Adrenal gland (tissue), 5 donors: ENCODE measurements around the gene DUSP1.

Experiments used
- POLR2A ChIP-seq, 2 donors: fragments of 450-650 bp; IDR thresholded peaks; one replicate each; pipeline ENCODE4 v1.6.1; 2017; ENCODE audit warnings: antibody characterized with exemption in 2 of 2, mild to moderate bottlenecking in 2 of 2, moderate library complexity in 1 of 2
- TF ChIP-seq, protein P1 (sequence below), 6 experiments: fragments of 450-650 bp in 4 of 6; fragments of 200-600 bp in 2 of 6; sonication (generic) in 1 of 6; IDR thresholded peaks; 1 replicate in 5 of 6; 2 replicates in 1 of 6; pipeline versions ENCODE4 v1.5.1 to v1.8.0; 2016 to 2021; ENCODE audit warnings: antibody characterized with exemption in 6 of 6, mild to moderate bottlenecking in 2 of 6, moderate library complexity in 1 of 6
- donor health status: DM: no; HTN: no; CAD: no.

DNA sequence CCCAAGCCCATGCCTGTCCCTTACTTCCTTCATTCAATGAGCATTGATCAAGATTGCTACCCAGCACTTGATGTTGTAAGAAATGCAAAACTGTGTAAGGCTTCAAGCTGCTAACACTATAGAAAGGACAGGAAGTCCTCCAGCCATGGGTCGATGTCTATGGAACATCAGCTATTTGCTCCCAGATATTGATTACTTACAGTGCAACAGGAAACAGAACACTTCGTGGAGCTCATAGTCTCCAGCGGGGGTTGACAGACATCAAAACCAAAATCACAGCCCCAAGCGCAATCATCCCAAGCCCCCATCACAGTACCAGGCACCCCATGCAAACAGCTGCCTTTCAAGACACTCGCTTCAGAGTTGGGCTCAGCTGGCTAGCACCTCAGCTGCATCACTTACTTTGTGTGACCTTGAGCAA lies 26.8 kb upstream of the DUSP1 start:
- TF ChIP-seq, protein P1, sequence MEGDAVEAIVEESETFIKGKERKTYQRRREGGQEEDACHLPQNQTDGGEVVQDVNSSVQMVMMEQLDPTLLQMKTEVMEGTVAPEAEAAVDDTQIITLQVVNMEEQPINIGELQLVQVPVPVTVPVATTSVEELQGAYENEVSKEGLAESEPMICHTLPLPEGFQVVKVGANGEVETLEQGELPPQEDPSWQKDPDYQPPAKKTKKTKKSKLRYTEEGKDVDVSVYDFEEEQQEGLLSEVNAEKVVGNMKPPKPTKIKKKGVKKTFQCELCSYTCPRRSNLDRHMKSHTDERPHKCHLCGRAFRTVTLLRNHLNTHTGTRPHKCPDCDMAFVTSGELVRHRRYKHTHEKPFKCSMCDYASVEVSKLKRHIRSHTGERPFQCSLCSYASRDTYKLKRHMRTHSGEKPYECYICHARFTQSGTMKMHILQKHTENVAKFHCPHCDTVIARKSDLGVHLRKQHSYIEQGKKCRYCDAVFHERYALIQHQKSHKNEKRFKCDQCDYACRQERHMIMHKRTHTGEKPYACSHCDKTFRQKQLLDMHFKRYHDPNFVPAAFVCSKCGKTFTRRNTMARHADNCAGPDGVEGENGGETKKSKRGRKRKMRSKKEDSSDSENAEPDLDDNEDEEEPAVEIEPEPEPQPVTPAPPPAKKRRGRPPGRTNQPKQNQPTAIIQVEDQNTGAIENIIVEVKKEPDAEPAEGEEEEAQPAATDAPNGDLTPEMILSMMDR (IDR thresholded peaks at IDR 0.05), result no peak
- no peak for TF ChIP-seq POLR2A (IDR thresholded peaks at IDR 0.05)
